BE2C (cell line): ENCODE data around the gene KRT76.

Experiments used
- DNase-seq: peaks from one replicate; pipeline ENCODE4 v3.0.0-alpha.2; 2020
- H3K27me3 ChIP-seq: fragments of 250-450 bp; sonication (Bioruptor Pico); 2 replicates; pipeline ENCODE4 v1.5.1; 2020; ENCODE audit warnings: mild to moderate bottlenecking
- H3K36me3 ChIP-seq: fragments of 250-450 bp; sonication (Bioruptor Pico); 2 replicates; pipeline ENCODE4 v1.5.1; 2020; ENCODE audit warnings: mild to moderate bottlenecking
- H3K4me1 ChIP-seq: fragments of 250-450 bp; sonication (Bioruptor Pico); 2 replicates; pipeline ENCODE4 v1.5.1; 2020
- H3K4me3 ChIP-seq: 2 replicates; pipeline ENCODE4 v1.5.1; 2011; ENCODE audit warnings: low read depth, low read length
- H3K9me3 ChIP-seq: fragments of 250-450 bp; sonication (Bioruptor Pico); 2 replicates; pipeline ENCODE4 v1.5.1; 2020
- TF ChIP-seq, protein P1 (sequence below): IDR thresholded peaks from 2 replicates; pipeline ENCODE4 v1.5.1; 2012; ENCODE audit warnings: mild to moderate bottlenecking, low read depth, low read length

KRT76 gene

GRCh38 chr12:52742822-52743457 is 34.2 kb downstream of the KRT76 start:
- Histone ChIP-seq H3K27me3 (peaks cover 19% of the 10 kb centered on the region), H3K36me3 (no peaks in the 10 kb centered on the region), H3K9me3 (no peaks in the 10 kb centered on the region), H3K4me1 (no peaks in the 10 kb centered on the region), H3K4me3 (no peak overlapping the region)
- TF ChIP-seq, protein P1, sequence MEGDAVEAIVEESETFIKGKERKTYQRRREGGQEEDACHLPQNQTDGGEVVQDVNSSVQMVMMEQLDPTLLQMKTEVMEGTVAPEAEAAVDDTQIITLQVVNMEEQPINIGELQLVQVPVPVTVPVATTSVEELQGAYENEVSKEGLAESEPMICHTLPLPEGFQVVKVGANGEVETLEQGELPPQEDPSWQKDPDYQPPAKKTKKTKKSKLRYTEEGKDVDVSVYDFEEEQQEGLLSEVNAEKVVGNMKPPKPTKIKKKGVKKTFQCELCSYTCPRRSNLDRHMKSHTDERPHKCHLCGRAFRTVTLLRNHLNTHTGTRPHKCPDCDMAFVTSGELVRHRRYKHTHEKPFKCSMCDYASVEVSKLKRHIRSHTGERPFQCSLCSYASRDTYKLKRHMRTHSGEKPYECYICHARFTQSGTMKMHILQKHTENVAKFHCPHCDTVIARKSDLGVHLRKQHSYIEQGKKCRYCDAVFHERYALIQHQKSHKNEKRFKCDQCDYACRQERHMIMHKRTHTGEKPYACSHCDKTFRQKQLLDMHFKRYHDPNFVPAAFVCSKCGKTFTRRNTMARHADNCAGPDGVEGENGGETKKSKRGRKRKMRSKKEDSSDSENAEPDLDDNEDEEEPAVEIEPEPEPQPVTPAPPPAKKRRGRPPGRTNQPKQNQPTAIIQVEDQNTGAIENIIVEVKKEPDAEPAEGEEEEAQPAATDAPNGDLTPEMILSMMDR = no peak
- DNase-seq = no peak

- H3K4me1 ChIP-seq = no peaks in the 10 kb centered on the region
- no peak overlapping the region for H3K4me3 ChIP-seq
- H3K36me3 ChIP-seq = no peaks in the 10 kb centered on the region
- peaks cover 19% of the 10 kb centered on the region for H3K27me3 ChIP-seq
- DNase-seq = no peak
- H3K9me3 ChIP-seq = no peaks in the 10 kb centered on the region
- TF ChIP-seq, protein P1 = no peak
Observed at GRCh38 chr12:52742196-52742580, 35.0 kb downstream of the KRT76 start.

GRCh38 chr12:52741375-52742195 is 35.6 kb downstream of the KRT76 start:
- Histone ChIP-seq H3K27me3 (peaks cover 19% of the 10 kb centered on the region), H3K4me3 (no peak overlapping the region), H3K4me1 (no peaks in the 10 kb centered on the region), H3K36me3 (no peaks in the 10 kb centered on the region), H3K9me3 (no peaks in the 10 kb centered on the region)
- no peak for DNase-seq
- TF ChIP-seq, protein P1 = no peak

DNA sequence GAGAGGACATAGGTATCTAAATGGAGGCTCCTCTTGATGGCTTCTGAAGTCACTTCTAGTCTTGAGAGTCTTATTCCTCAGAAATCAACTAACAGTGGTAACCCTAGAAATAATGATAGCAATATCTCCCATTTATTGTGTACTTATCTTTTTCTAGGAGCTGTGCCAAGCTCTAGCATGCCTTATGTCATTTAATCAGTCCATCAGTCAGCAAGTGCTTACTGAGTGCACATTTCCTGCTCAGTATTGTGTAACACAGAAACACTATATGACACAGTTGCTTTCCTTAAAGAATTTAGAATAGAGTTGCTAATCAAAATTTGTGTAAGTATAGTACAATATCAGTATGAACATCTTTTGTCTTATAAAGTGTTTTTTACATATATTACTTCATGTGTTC is 36.6 kb downstream of the KRT76 start:
- TF ChIP-seq, protein P1 = no peak
- Histone ChIP-seq H3K4me3 (no peak overlapping the region), H3K9me3 (no peaks in the 10 kb centered on the region), H3K36me3 (no peaks in the 10 kb centered on the region), H3K27me3 (peaks cover 16% of the 10 kb centered on the region), H3K4me1 (no peaks in the 10 kb centered on the region)
- no peak for DNase-seq

DNA sequence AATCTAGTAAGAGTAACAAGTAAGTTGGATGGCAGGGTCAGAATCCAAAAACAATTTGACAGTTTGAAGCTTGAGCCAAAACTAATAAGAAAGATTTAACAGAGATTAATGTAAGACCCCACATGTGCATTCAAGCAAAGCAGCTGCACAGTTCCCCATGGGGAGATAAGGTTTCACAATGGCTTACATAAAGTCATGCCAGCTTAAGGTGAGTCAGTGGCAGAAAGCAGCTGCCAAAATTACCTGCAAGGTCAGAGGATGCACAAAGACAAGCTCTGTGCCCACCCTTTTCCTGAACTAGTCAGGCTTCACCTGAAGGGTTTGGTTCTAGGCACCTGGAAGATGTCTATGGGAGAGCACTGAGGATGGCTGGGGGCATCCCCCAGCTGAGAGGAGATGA is 37.2 kb downstream of the KRT76 start:
- no peak for DNase-seq
- TF ChIP-seq, protein P1 = no peak
- H3K9me3 ChIP-seq = no peaks in the 10 kb centered on the region
- no peak overlapping the region for H3K4me3 ChIP-seq
- H3K4me1 ChIP-seq = no peaks in the 10 kb centered on the region
- H3K36me3 ChIP-seq = no peaks in the 10 kb centered on the region
- H3K27me3 ChIP-seq = peaks cover 16% of the 10 kb centered on the region
